IPS-18c (cell line): ENCODE results near the gene PDHX.
"Not testable (repeated sequence)": the region's sequence is repeated elsewhere in the genome, so short reads cannot be mapped to it uniquely, and the experiment has no call there.

Experiments
- H3K4me3 ChIP-seq: 2 replicates; pipeline ENCODE4 v1.7.0; 2013; ENCODE audit warnings: low read depth, mild to moderate bottlenecking, low read length, moderate library complexity; ENCODE audit not compliant: insufficient read depth
- H3K9me3 ChIP-seq: one replicate; pipeline ENCODE4 v1.6.1; 2013; ENCODE audit warnings: mild to moderate bottlenecking, low read length, moderate library complexity; ENCODE audit not compliant: control insufficient read depth, insufficient read depth

PDHX gene

GRCh38 chr11:34916015-34916842 lies at the start of gene PDHX, which contains the start of gene APIP:
TSS of gene PDHX (plus strand) at chr11:34916618. CDS start at chr11:34916656, 38 bp downstream.
TSS of gene APIP (minus strand) at chr11:34916379. CDS start at chr11:34916284, 95 bp downstream.
- Histone ChIP-seq H3K4me3 (peak within 1 kb of the TSS; percentile 97), H3K9me3 (no peaks in the 10 kb centered on the region)

- Histone ChIP-seq H3K4me3 (no peak overlapping the region), H3K9me3 (no peaks in the 10 kb centered on the region)
Observed at GRCh38 chr11:34869425-34869824, 47.0 kb upstream of the PDHX start.

GRCh38 chr11:34870548-34871196 lies 45.7 kb upstream of the PDHX start:
- H3K4me3 ChIP-seq = no peak overlapping the region
- H3K9me3 ChIP-seq = peaks cover 3% of the 10 kb centered on the region

- H3K4me3 ChIP-seq = no peak overlapping the region
Observed at GRCh38 chr11:34874202-34874601, 42.2 kb upstream of the PDHX start.

GRCh38 chr11:34877375-34877975 lies 38.9 kb upstream of the PDHX start:
- Histone ChIP-seq H3K4me3 (no peak overlapping the region), H3K9me3 (peaks cover 3% of the 10 kb centered on the region)

More at GRCh38 chr11:34874202-34874601, 42.2 kb upstream of the PDHX start:
- H3K9me3 ChIP-seq = peaks cover 3% of the 10 kb centered on the region

- H3K4me3 ChIP-seq = no peak overlapping the region
- no peaks in the 10 kb centered on the region for H3K9me3 ChIP-seq
Observed at GRCh38 chr11:34881900-34882299, 34.5 kb upstream of the PDHX start.

- no peaks in the 10 kb centered on the region for H3K9me3 ChIP-seq
- H3K4me3 ChIP-seq = no peak overlapping the region
Observed at GRCh38 chr11:34886609-34887008, 29.8 kb upstream of the PDHX start.

- no peaks in the 10 kb centered on the region for H3K9me3 ChIP-seq
- H3K4me3 ChIP-seq = no peak overlapping the region
Observed at GRCh38 chr11:34887260-34887659, 29.2 kb upstream of the PDHX start.

GRCh38 chr11:34890089-34890488 lies 26.3 kb upstream of the PDHX start:
- Histone ChIP-seq H3K9me3 (no peaks in the 10 kb centered on the region), H3K4me3 (no peak overlapping the region)

GRCh38 chr11:34890812-34891211 lies 25.6 kb upstream of the PDHX start:
- no peaks in the 10 kb centered on the region for H3K9me3 ChIP-seq
- no peak overlapping the region for H3K4me3 ChIP-seq

- no peak overlapping the region for H3K4me3 ChIP-seq
- H3K9me3 ChIP-seq = no peaks in the 10 kb centered on the region
Observed at GRCh38 chr11:34891611-34892010, 24.8 kb upstream of the PDHX start.

- Histone ChIP-seq H3K9me3 (no peaks in the 10 kb centered on the region), H3K4me3 (no peak overlapping the region)
Observed at GRCh38 chr11:34893416-34893815, 23.0 kb upstream of the PDHX start.

- H3K4me3 ChIP-seq = not testable (repeated sequence)
- peaks cover 15% of the 10 kb centered on the region for H3K9me3 ChIP-seq
Observed at GRCh38 chr11:34896191-34896590, 20.2 kb upstream of the PDHX start.

- H3K4me3 ChIP-seq = no peak overlapping the region
- peaks cover 15% of the 10 kb centered on the region for H3K9me3 ChIP-seq
Observed at GRCh38 chr11:34897171-34897870, 19.1 kb upstream of the PDHX start.

GRCh38 chr11:34898474-34898873 lies 17.9 kb upstream of the PDHX start:
- H3K9me3 ChIP-seq = peaks cover 15% of the 10 kb centered on the region

GRCh38 chr11:34899633-34900016 lies 16.8 kb upstream of the PDHX start:
- Histone ChIP-seq H3K9me3 (peaks cover 15% of the 10 kb centered on the region), H3K4me3 (no peak overlapping the region)

More at GRCh38 chr11:34898474-34898873, 17.9 kb upstream of the PDHX start:
- H3K4me3 ChIP-seq = no peak overlapping the region

GRCh38 chr11:34904421-34904955 lies 11.9 kb upstream of the PDHX start:
- H3K4me3 ChIP-seq = no peak overlapping the region
- peaks cover 11% of the 10 kb centered on the region for H3K9me3 ChIP-seq
